GM19397 (cell line): Measurements from ENCODE around the gene NME9.
"Not testable (repeated sequence)": the region's sequence is repeated elsewhere in the genome, so short reads cannot be mapped to it uniquely, and the experiment has no call there.

Source experiments
- ATAC-seq: cut with Tn5 transposase; IDR thresholded peaks from one replicate; pipeline ENCODE4 v1.9.1; 2021; ENCODE audit warnings: mild to moderate bottlenecking, moderate library complexity; ENCODE audit not compliant: unreplicated experiment

NME9 gene

GRCh38 chr3:138329127-138329983 is at the start of gene NME9:
NME9 (minus strand) TSS chr3:138329851; CDS start chr3:138329335, 516 bp downstream.
- peak; percentile 74 for ATAC-seq

GRCh38 chr3:138378990-138379389 is 49.3 kb upstream of the NME9 start:
- no peak for ATAC-seq

GRCh38 chr3:138378331-138378730 is 48.7 kb upstream of the NME9 start:
- ATAC-seq: no peak

- no peak for ATAC-seq
Measured at GRCh38 chr3:138377804-138378203, 48.2 kb upstream of the NME9 start.

GRCh38 chr3:138377212-138377611 is 47.6 kb upstream of the NME9 start:
- ATAC-seq: not testable (repeated sequence)

GRCh38 chr3:138376663-138377062 is 47.0 kb upstream of the NME9 start:
- no peak for ATAC-seq

- no peak for ATAC-seq
Measured at GRCh38 chr3:138375447-138375846, 45.8 kb upstream of the NME9 start.

- no peak for ATAC-seq
Measured at GRCh38 chr3:138374573-138375134, 45.0 kb upstream of the NME9 start.

GRCh38 chr3:138373736-138374094 is 44.1 kb upstream of the NME9 start:
- no peak for ATAC-seq

GRCh38 chr3:138373087-138373735 is 43.6 kb upstream of the NME9 start:
- no peak for ATAC-seq

GRCh38 chr3:138371070-138371965 is 41.7 kb upstream of the NME9 start:
- ATAC-seq: peak; percentile 99

GRCh38 chr3:138370321-138370720 is 40.7 kb upstream of the NME9 start:
- no peak for ATAC-seq

GRCh38 chr3:138369151-138369900 is 39.7 kb upstream of the NME9 start:
- ATAC-seq: no peak

- ATAC-seq: no peak
Measured at GRCh38 chr3:138367911-138368310, 38.3 kb upstream of the NME9 start.

GRCh38 chr3:138367326-138367850 is 37.7 kb upstream of the NME9 start:
- no peak for ATAC-seq

GRCh38 chr3:138366006-138366759 is 36.5 kb upstream of the NME9 start:
- ATAC-seq: no peak

GRCh38 chr3:138365253-138365555 is 35.6 kb upstream of the NME9 start:
- no peak for ATAC-seq

- ATAC-seq: no peak
Measured at GRCh38 chr3:138364356-138365252, 35.0 kb upstream of the NME9 start.
